ENCODE data around the gene TTC7B.

The TTC7B gene

DNA sequence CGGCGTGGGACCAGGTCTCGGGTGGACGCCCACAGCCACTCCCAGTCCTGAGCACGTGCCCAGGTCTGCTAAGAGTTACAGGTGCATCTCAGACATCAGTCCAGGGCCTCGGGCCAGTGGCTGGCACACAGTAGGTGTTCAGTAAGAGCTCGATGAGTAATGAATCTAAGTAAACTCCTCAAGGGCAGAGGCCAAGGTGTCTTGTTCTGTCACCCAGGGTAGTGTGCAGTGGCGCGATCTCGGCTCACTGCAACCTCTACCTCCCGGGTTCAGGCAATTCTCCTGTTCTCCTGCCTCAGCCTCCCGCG is 11.2 kb downstream of the TTC7B start:
- no peak for DNase-seq

GRCh38 chr14:90804292-90805083 is 11.7 kb downstream of the TTC7B start:
- DNase-seq = peak; percentile 62

GRCh38 chr14:90803249-90803648 is 13.0 kb downstream of the TTC7B start:
- DNase-seq = no peak

DNA sequence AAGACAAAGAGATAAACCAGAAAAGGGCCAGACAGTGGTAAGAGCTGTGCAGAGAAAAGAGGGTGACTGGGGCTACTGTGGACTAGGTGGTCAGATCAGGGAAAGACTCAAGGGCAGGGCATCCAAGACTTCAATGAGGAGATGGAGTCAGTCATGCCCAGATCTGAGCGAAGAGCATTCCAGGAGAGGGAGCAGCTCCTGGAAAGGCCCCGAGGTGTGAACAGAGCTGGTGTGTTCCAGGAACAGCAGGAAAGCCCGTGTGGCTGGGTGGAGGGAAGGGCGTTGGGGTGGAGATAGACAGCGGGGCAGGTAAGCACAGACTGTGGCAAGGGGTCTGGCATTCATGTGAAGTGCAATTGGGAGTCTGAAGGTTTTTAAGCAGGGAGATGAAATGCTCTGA is 16.8 kb downstream of the TTC7B start:
- no peak for DNase-seq

GRCh38 chr14:90797919-90798318 is 18.3 kb downstream of the TTC7B start:
- DNase-seq = peak; percentile 74

DNA sequence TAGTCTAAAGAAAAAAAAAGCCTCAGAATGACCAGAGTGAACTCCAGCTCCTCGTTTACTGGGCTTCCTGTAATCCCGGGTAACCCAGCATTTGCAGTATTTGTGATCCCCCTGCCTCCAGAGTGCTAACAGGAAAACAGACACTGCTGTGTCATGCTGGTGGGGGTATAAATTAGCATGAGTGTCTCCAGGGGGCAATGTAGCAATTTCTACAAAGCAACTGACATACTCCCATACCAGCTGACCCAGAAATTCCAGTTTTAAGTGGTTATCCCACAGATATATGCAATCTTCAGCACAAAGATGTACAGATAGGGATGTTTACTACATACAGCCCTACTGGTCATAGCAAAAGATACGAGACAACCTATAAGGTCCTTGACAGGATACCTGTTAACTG is 18.8 kb downstream of the TTC7B start:
- peak; percentile 67 for DNase-seq

GRCh38 chr14:90796329-90796728 is 19.9 kb downstream of the TTC7B start:
- DNase-seq = no peak

DNA sequence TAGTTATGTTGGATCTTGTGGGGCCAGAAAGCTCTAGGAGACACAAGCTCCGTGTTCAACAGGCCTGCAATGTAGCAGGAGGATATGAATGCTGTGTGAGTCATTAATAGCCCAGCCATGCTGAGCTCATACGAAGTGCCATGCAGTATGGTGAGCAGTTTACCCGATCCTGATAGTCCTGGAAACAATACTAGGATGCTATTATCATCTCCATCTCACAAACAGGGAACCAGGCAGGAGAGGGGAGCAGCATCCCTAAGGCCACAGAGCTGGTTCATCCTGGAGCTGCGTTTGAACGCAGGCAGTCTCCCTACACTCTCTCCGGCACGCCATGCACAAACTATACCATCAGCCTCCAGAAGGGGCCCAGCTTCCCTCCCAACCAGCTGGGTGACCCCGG is 20.5 kb downstream of the TTC7B start:
- DNase-seq = peak; percentile 75

DNA sequence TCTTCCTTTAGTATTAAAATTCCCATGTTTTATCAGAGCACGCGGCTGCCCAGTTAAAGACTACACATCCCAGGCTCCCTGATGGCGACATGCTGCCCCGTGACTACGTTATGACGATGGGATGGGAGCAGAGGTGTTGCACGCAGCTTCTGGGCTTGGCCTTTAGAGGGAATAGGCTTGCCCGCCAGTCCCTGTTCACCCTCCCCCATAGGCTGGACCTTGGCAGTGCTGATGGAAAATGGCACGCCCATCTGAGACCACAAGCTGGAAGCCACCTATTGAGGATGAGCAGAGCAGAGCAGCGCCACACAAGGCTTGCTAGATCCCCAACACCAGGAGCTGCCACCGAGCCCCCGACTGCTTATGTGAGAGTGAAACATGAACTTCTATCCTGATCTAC is 24.7 kb downstream of the TTC7B start:
- DNase-seq = no peak

GRCh38 chr14:90788031-90788430 is 28.2 kb downstream of the TTC7B start:
- peak; percentile 35 for DNase-seq

- DNase-seq = peak; percentile 39
These were observed 30.3 kb downstream of the TTC7B start for GRCh38 chr14:90785876-90786450.

GRCh38 chr14:90785471-90785870 is 30.8 kb downstream of the TTC7B start:
- peak; percentile 57 for DNase-seq

GRCh38 chr14:90784621-90785270 is 31.5 kb downstream of the TTC7B start:
- DNase-seq = peak; percentile 61

GRCh38 chr14:90783344-90783743 is 32.9 kb downstream of the TTC7B start:
- DNase-seq = peak; percentile 1

DNA sequence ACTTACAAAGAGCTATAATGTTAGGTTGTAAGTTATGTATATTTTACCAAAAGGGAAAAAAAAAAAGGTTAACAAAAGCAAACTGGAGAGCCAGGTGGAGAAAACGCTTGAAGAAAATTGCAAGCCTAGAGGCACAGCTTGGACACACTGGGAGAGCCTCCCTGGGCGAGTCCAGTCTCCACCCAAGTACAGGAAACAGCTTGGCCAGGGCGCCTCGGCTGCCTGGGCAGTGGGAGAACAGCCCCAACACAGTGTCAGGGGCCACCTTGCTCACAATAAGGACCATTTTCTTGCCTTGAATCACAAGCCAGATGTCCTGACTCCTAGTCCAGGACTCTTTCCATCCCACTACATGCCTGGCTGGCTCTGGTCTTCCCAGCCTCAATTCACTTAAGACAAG is 33.3 kb downstream of the TTC7B start:
- peak; percentile 31 for DNase-seq

DNA sequence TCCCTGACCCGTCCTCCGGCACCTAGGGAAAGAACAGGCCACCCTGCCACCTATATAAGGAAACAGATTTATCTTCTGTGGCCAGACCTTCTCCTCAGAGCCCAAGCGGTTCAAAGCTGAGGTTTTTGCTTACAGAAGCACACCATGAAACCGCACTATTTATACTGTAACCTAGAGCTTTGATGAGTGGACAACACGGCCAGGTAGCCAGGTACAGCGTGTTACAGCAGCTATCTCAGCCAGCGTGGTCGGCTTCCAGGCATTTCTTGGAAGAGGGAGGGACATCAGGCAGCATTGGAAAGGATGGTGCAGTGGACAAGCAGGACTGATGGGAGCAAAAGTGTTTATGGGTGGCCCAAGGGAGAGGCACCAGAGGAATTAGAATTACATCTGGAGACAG is 34.4 kb downstream of the TTC7B start:
- peak; percentile 30 for DNase-seq

- peak; percentile 42 for DNase-seq
These were observed 34.9 kb downstream of the TTC7B start for GRCh38 chr14:90781344-90781761.

DNA sequence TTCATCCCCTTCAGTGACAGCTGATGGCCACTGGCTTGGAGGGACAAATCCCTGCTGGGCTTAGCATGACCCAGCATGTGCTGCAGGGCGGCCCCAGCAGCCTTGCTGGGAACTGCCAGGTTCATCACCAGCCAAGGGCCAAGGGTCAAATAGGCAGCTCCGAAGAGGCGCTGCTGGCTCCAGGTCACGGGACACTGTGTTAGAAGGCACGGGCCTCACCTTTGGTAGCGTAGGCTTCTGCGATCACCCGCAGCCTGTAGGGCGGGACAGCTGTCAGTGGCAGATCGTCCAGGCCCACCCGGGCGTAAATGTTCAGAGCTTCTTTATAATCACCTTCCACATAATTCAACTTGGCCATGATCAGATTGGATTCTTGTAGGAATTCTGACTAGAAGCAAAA is 35.7 kb downstream of the TTC7B start:
- peak; percentile 26 for DNase-seq

GRCh38 chr14:90778571-90779255 is 37.5 kb downstream of the TTC7B start:
- DNase-seq = peak; percentile 29

DNA sequence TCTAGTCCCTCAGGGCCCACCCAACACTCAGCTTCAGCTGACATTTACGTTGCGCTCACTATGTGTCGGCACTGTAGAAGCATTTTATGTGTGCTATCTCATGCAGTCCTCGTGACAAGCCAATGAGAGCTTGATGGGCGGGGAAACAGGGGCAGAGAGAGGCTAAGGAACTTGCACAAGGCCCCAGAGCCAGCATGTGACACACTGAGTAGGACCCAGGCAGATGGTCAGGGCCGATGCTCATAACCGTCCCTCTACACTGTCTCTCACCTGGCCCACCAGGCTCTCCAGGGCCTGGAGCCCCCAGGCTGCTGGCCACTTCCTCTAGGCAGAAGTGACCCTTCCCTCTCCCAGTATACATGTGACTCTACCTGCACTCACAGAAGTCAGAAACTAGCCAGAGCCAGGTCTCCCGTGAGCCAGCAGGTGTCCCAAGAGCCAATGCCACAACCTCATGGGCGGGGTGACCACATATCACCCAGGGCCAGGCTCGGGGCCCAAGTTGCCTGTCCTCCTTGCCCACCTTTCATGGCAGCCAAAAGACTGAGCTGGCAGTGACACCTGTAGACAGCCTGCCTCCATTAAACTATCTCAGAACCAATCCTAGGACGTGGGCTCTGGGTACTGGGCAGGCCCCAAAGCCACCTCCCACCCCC is 38.3 kb downstream of the TTC7B start:
- peak; percentile 29 for DNase-seq

DNA sequence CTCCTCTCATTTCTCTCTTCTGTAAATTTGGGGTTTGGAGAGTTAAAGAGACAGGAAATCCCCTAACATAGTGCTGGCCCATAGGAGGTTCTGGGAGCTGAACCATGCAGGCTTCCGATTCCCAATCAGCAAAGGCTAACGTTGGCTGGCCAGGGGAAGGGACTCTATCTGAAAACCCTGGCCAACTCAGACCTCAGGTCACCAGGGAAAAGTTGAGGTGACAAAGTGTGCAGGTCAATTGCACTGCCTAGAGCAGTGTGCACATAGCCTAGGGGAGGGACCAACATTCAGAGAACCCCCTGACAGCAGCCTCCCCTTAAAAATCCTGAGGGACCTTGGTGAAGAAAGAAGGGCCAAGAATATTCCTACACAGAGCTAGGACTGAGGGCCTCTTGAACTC is 38.9 kb downstream of the TTC7B start:
- DNase-seq = peak; percentile 12

DNA sequence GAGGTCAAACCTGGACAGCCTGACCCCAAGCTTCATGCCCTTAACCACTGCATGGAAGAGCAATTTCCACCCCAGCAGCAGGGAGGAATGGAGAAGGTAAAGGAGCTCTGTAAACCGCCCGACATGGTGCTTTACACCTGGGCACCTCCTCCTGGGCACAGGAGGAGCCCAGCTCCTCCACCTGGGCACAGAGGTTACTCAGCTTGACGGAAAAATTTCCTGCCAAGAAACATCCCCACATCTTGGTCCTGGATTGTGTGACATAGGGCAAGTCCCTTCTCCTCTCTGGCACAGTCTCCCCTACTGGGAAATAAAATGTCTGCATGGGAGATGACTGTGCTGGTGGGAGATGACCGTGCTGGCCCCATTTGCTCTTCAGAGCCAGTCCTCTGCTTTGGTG is 40.8 kb downstream of the TTC7B start:
- DNase-seq = peak; percentile 18

GRCh38 chr14:90774316-90774715 is 41.9 kb downstream of the TTC7B start:
- peak; percentile 38 for DNase-seq
